DLD1 (cell line): ENCODE measurements around the gene ST6GAL2.

Experiments
- in situ Hi-C: cut with HindIII; loops from 2 replicates; pipeline ENCODE4 v1.10.0; 2017; ENCODE audit warnings: low sequenced_read_pairs

The ST6GAL2 gene

GRCh38 chr2:106864051-106864450 lies 21.9 kb downstream of the ST6GAL2 start:
- in situ Hi-C loops: no loop called here

- in situ Hi-C loops: no loop called here
These were observed 22.6 kb downstream of the ST6GAL2 start for GRCh38 chr2:106863387-106863786.

- in situ Hi-C loops: no loop called here
These were observed 26.5 kb downstream of the ST6GAL2 start for GRCh38 chr2:106859498-106859897.

GRCh38 chr2:106858810-106859209 lies 27.2 kb downstream of the ST6GAL2 start:
- in situ Hi-C loops: no loop called here

GRCh38 chr2:106857882-106858478 lies 28.0 kb downstream of the ST6GAL2 start:
- in situ Hi-C loops: no loop called here

- in situ Hi-C loops: no loop called here
These were observed 32.3 kb downstream of the ST6GAL2 start for GRCh38 chr2:106853631-106854030.

- in situ Hi-C loops: no loop called here
These were observed 34.0 kb downstream of the ST6GAL2 start for GRCh38 chr2:106851881-106852501.

- in situ Hi-C loops: no loop called here
These were observed 34.7 kb downstream of the ST6GAL2 start for GRCh38 chr2:106851087-106851874.

- in situ Hi-C loops: no loop called here
These were observed 36.7 kb downstream of the ST6GAL2 start for GRCh38 chr2:106849253-106849652.

- in situ Hi-C loops: no loop called here
These were observed 38.6 kb downstream of the ST6GAL2 start for GRCh38 chr2:106847366-106847765.

- in situ Hi-C loops: no loop called here
These were observed 40.3 kb downstream of the ST6GAL2 start for GRCh38 chr2:106845716-106846115.

GRCh38 chr2:106843910-106844250 lies 42.1 kb downstream of the ST6GAL2 start:
- in situ Hi-C loops: no loop called here

GRCh38 chr2:106843001-106843909 lies 42.7 kb downstream of the ST6GAL2 start:
- in situ Hi-C loops: no loop called here

GRCh38 chr2:106841886-106842645 lies 43.9 kb downstream of the ST6GAL2 start:
- in situ Hi-C loops: no loop called here

GRCh38 chr2:106840818-106841217 lies 45.1 kb downstream of the ST6GAL2 start:
- in situ Hi-C loops: no loop called here

GRCh38 chr2:106839849-106840595 lies 45.9 kb downstream of the ST6GAL2 start:
- in situ Hi-C loops: no loop called here

GRCh38 chr2:106833256-106833655 lies 52.7 kb downstream of the ST6GAL2 start:
- in situ Hi-C loops: no loop called here

- in situ Hi-C loops: no loop called here
These were observed 54.0 kb downstream of the ST6GAL2 start for GRCh38 chr2:106831816-106832569.

GRCh38 chr2:106831241-106831640 lies 54.7 kb downstream of the ST6GAL2 start:
- in situ Hi-C loops: no loop called here
